ENCODE results near the gene ZNF408. TPM values are rescaled to one million over a fixed set of nuclear protein-coding genes. Genes with fewer than 3 reads are reported as not detected.

The ZNF408 gene
- polyA plus RNA-seq, 1 donor from 2014 or later: 9.1 TPM

- Histone ChIP-seq H3K9me2 (ENCODE audit: insufficient read depth, low read length) (no peaks in the 10 kb centered on the region), H3K9me3 (ENCODE audit: low read length) (no peaks in the 10 kb centered on the region), H4K20me1 (ENCODE audit: insufficient read depth) (no peaks in the 10 kb centered on the region), H3F3A (ENCODE audit: insufficient read depth, low read length, poor library complexity, severe bottlenecking) (no peaks in the 10 kb centered on the region), H2AFZ (ENCODE audit: low read depth, low read length) (no peak overlapping the region), H3K27ac (ENCODE audit: low read length) (no peak overlapping the region), H3K79me2 (replicated peaks; ENCODE audit: insufficient read depth, low read length) (no peaks in the 10 kb centered on the region), H3K9ac (ENCODE audit: low read length) (no peak overlapping the region), H3K4me3 (ENCODE audit: low read length) (no peak overlapping the region), H3K36me3 (ENCODE audit: insufficient read depth, low read length) (no peaks in the 10 kb centered on the region), H3K27me3 (ENCODE audit: insufficient read depth, low read depth, low read length) (no peaks in the 10 kb centered on the region), H3K4me2 (ENCODE audit: low read length) (no peak overlapping the region)
- TF ChIP-seq CTCF (IDR thresholded peaks at IDR 0.05; ENCODE audit: poor library complexity, severe bottlenecking): no peak
- TF ChIP-seq RAD21 (conservative IDR thresholded peaks at IDR 0.05): no peak
- no peak for TF ChIP-seq MXI1 (conservative IDR thresholded peaks at IDR 0.05; ENCODE audit: poor library complexity, severe bottlenecking)
- no peak for TF ChIP-seq EP300 (conservative IDR thresholded peaks at IDR 0.05; ENCODE audit: poor library complexity, severe bottlenecking)
- no peak for TF ChIP-seq SMC3 (conservative IDR thresholded peaks at IDR 0.05; ENCODE audit: poor library complexity)
- no peak for TF ChIP-seq REST (IDR thresholded peaks at IDR 0.05; ENCODE audit: borderline replicate concordance)
- TF ChIP-seq EZH2 (IDR thresholded peaks at IDR 0.05; ENCODE audit: borderline replicate concordance, insufficient read depth, low read length, poor library complexity, severe bottlenecking): no peak
- no peak for TF ChIP-seq POLR2AphosphoS5 (IDR thresholded peaks at IDR 0.05)
- no peak for TF ChIP-seq TAF1 (IDR thresholded peaks at IDR 0.05; ENCODE audit: low read depth)
These were observed 26.9 kb upstream of the ZNF408 start for GRCh38 chr11:46673713-46674462.

- Histone ChIP-seq H4K20me1 (ENCODE audit: insufficient read depth) (no peaks in the 10 kb centered on the region), H3K4me3 (ENCODE audit: low read length) (no peak overlapping the region), H3K27me3 (ENCODE audit: insufficient read depth, low read depth, low read length) (no peaks in the 10 kb centered on the region), H3K36me3 (ENCODE audit: insufficient read depth, low read length) (no peaks in the 10 kb centered on the region), H3K4me2 (ENCODE audit: low read length) (no peak overlapping the region), H3K27ac (ENCODE audit: low read length) (no peak overlapping the region), H3F3A (ENCODE audit: insufficient read depth, low read length, poor library complexity, severe bottlenecking) (no peaks in the 10 kb centered on the region), H3K9me2 (ENCODE audit: insufficient read depth, low read length) (no peaks in the 10 kb centered on the region), H3K79me2 (replicated peaks; ENCODE audit: insufficient read depth, low read length) (no peaks in the 10 kb centered on the region), H3K9ac (ENCODE audit: low read length) (no peak overlapping the region), H2AFZ (ENCODE audit: low read depth, low read length) (no peak overlapping the region), H3K9me3 (ENCODE audit: low read length) (no peaks in the 10 kb centered on the region)
- TF ChIP-seq TAF1 (IDR thresholded peaks at IDR 0.05; ENCODE audit: low read depth) (no peak), RAD21 (conservative IDR thresholded peaks at IDR 0.05) (no peak), SMC3 (conservative IDR thresholded peaks at IDR 0.05; ENCODE audit: poor library complexity) (no peak), EP300 (conservative IDR thresholded peaks at IDR 0.05; ENCODE audit: poor library complexity, severe bottlenecking) (no peak), CTCF (IDR thresholded peaks at IDR 0.05; ENCODE audit: poor library complexity, severe bottlenecking) (no peak), MXI1 (conservative IDR thresholded peaks at IDR 0.05; ENCODE audit: poor library complexity, severe bottlenecking) (no peak), REST (IDR thresholded peaks at IDR 0.05; ENCODE audit: borderline replicate concordance) (no peak), EZH2 (IDR thresholded peaks at IDR 0.05; ENCODE audit: borderline replicate concordance, insufficient read depth, low read length, poor library complexity, severe bottlenecking) (no peak), POLR2AphosphoS5 (IDR thresholded peaks at IDR 0.05) (no peak)
These were observed 26.2 kb upstream of the ZNF408 start for GRCh38 chr11:46674463-46675287.
